MG63 (cell line): ENCODE measurements around the gene LSM14A. TPM values are rescaled to one million over a fixed set of nuclear protein-coding genes. Genes with fewer than 3 reads are reported as not detected.
A peak's percentile ranks its signal among the peaks of the same experiment; 100 is the strongest.

Experiments used
- DNase-seq: peaks from one replicate; pipeline ENCODE4 v3.0.0-alpha.2; 2020
- H3K27me3 ChIP-seq: fragments of 250-450 bp; sonication (Bioruptor Pico); 2 replicates; pipeline ENCODE4 v1.5.1; 2020; ENCODE audit warnings: mild to moderate bottlenecking, moderate library complexity
- H3K36me3 ChIP-seq: fragments of 250-450 bp; sonication (Bioruptor Pico); 2 replicates; pipeline ENCODE4 v1.5.1; 2020; ENCODE audit warnings: mild to moderate bottlenecking, moderate library complexity
- H3K4me3 ChIP-seq: fragments of 250-450 bp; sonication (Bioruptor Pico); 2 replicates; pipeline ENCODE4 v1.5.1; 2020; ENCODE audit warnings: mild to moderate bottlenecking, moderate library complexity
- H3K9me3 ChIP-seq: fragments of 250-450 bp; sonication (Bioruptor Pico); 2 replicates; pipeline ENCODE4 v1.5.1; 2020; ENCODE audit warnings: mild to moderate bottlenecking, moderate library complexity
- total RNA-seq: library from RNA; depleted of rRNA; stranded (reverse); fragments of >200 nt; shearing (Covaris generic); gene quantifications from 2 replicates; pipeline ENCODE4 v1.2.3, GENCODE V29; 2014; ENCODE audit warnings: low replicate concordance

The LSM14A gene
- total RNA-seq, 1 experiment from 2014 or later = 54.8 TPM

GRCh38 chr19:34254698-34255432 is 82.6 kb downstream of the LSM14A start:
- Histone ChIP-seq H3K36me3 (no peaks in the 10 kb centered on the region; the same call in 1 of the 2 replicates), H3K4me3 (peak overlapping the region; percentile 70), H3K27me3 (no peaks in the 10 kb centered on the region), H3K9me3 (no peaks in the 10 kb centered on the region)
- DNase-seq = peak; percentile 69

GRCh38 chr19:34255546-34255945 is 83.2 kb downstream of the LSM14A start:
- peak overlapping the region; percentile 70 for H3K4me3 ChIP-seq
- no peaks in the 10 kb centered on the region for H3K27me3 ChIP-seq
- no peak for DNase-seq
- no peaks in the 10 kb centered on the region; the same call in 1 of the 2 replicates for H3K36me3 ChIP-seq
- H3K9me3 ChIP-seq = no peaks in the 10 kb centered on the region

- DNase-seq = no peak
- Histone ChIP-seq H3K27me3 (no peaks in the 10 kb centered on the region), H3K9me3 (no peaks in the 10 kb centered on the region), H3K4me3 (no peak overlapping the region), H3K36me3 (peaks cover 8% of the 10 kb centered on the region; the same call in 1 of the 2 replicates)
These were observed 84.7 kb downstream of the LSM14A start for GRCh38 chr19:34256835-34257558.

GRCh38 chr19:34257559-34257924 is 85.2 kb downstream of the LSM14A start:
- no peak for DNase-seq
- Histone ChIP-seq H3K27me3 (no peaks in the 10 kb centered on the region), H3K4me3 (no peak overlapping the region), H3K9me3 (no peaks in the 10 kb centered on the region), H3K36me3 (peaks cover 8% of the 10 kb centered on the region; the same call in 1 of the 2 replicates)

- Histone ChIP-seq H3K36me3 (peaks cover 8% of the 10 kb centered on the region), H3K4me3 (no peak overlapping the region), H3K27me3 (no peaks in the 10 kb centered on the region), H3K9me3 (no peaks in the 10 kb centered on the region)
- DNase-seq = no peak
These were observed 87.2 kb downstream of the LSM14A start for GRCh38 chr19:34259367-34260095.

GRCh38 chr19:34260771-34261173 is 88.5 kb downstream of the LSM14A start:
- H3K4me3 ChIP-seq = no peak overlapping the region
- H3K27me3 ChIP-seq = no peaks in the 10 kb centered on the region
- H3K36me3 ChIP-seq = peaks cover 8% of the 10 kb centered on the region
- DNase-seq = no peak
- no peaks in the 10 kb centered on the region for H3K9me3 ChIP-seq

- no peak for DNase-seq
- Histone ChIP-seq H3K36me3 (peaks cover 8% of the 10 kb centered on the region), H3K4me3 (no peak overlapping the region), H3K9me3 (no peaks in the 10 kb centered on the region), H3K27me3 (no peaks in the 10 kb centered on the region)
These were observed 89.2 kb downstream of the LSM14A start for GRCh38 chr19:34261334-34262109.

- Histone ChIP-seq H3K27me3 (no peaks in the 10 kb centered on the region), H3K9me3 (no peaks in the 10 kb centered on the region), H3K36me3 (peaks cover 8% of the 10 kb centered on the region), H3K4me3 (no peak overlapping the region)
- no peak for DNase-seq
These were observed 91.5 kb downstream of the LSM14A start for GRCh38 chr19:34263745-34264237.

- DNase-seq = no peak
- Histone ChIP-seq H3K4me3 (no peak overlapping the region), H3K9me3 (no peaks in the 10 kb centered on the region), H3K27me3 (no peaks in the 10 kb centered on the region), H3K36me3 (peaks cover 8% of the 10 kb centered on the region)
These were observed 92.9 kb downstream of the LSM14A start for GRCh38 chr19:34265221-34265650.

- Histone ChIP-seq H3K36me3 (peaks cover 11% of the 10 kb centered on the region), H3K27me3 (no peaks in the 10 kb centered on the region), H3K9me3 (no peaks in the 10 kb centered on the region), H3K4me3 (no peak overlapping the region)
- DNase-seq = no peak
These were observed 96.8 kb downstream of the LSM14A start for GRCh38 chr19:34269081-34269480.

GRCh38 chr19:34269489-34269888 is 97.2 kb downstream of the LSM14A start:
- Histone ChIP-seq H3K27me3 (no peaks in the 10 kb centered on the region), H3K36me3 (peaks cover 11% of the 10 kb centered on the region), H3K4me3 (no peak overlapping the region), H3K9me3 (no peaks in the 10 kb centered on the region)
- no peak for DNase-seq

- no peaks in the 10 kb centered on the region for H3K27me3 ChIP-seq
- H3K36me3 ChIP-seq = peaks cover 11% of the 10 kb centered on the region
- H3K9me3 ChIP-seq = no peaks in the 10 kb centered on the region
- H3K4me3 ChIP-seq = no peak overlapping the region
- DNase-seq = peak; percentile 77
These were observed 97.8 kb downstream of the LSM14A start for GRCh38 chr19:34269968-34270621.

GRCh38 chr19:34273121-34273520 is 100.8 kb downstream of the LSM14A start:
- Histone ChIP-seq H3K4me3 (no peak overlapping the region), H3K9me3 (peaks cover 5% of the 10 kb centered on the region), H3K36me3 (peaks cover 15% of the 10 kb centered on the region), H3K27me3 (no peaks in the 10 kb centered on the region)
- no peak for DNase-seq

GRCh38 chr19:34274284-34274826 is 102.1 kb downstream of the LSM14A start:
- Histone ChIP-seq H3K4me3 (peak overlapping the region; percentile 5), H3K36me3 (peaks cover 15% of the 10 kb centered on the region), H3K27me3 (no peaks in the 10 kb centered on the region), H3K9me3 (peaks cover 5% of the 10 kb centered on the region)
- no peak for DNase-seq

GRCh38 chr19:34274827-34275625 is 102.7 kb downstream of the LSM14A start:
- H3K36me3 ChIP-seq = peaks cover 15% of the 10 kb centered on the region
- H3K27me3 ChIP-seq = no peaks in the 10 kb centered on the region
- peak overlapping the region; percentile 5; the same call in 1 of the 2 replicates for H3K4me3 ChIP-seq
- H3K9me3 ChIP-seq = peaks cover 5% of the 10 kb centered on the region
- no peak for DNase-seq
